ENCODE results near the gene ENTPD6.

- TF ChIP-seq REST (IDR thresholded peaks at IDR 0.05; ENCODE audit: low read depth), result no peak
- TF ChIP-seq RAD21 (IDR thresholded peaks at IDR 0.05; ENCODE audit: low read depth), result peak; percentile 100
- peak; percentile 66 for TF ChIP-seq CEBPB (IDR thresholded peaks at IDR 0.05)
- TF ChIP-seq NFIC (IDR thresholded peaks at IDR 0.05), result peak; percentile 44
- TF ChIP-seq YY1 (IDR thresholded peaks at IDR 0.05; ENCODE audit: low read depth), result 0 out of 2 replicates have a peak, but pooled peaks have one; percentile 22
- TF ChIP-seq ZBTB7A (IDR thresholded peaks at IDR 0.05; ENCODE audit: low read depth), result no peak
Measured at GRCh38 chr20:25178563-25179438, 16.7 kb upstream of the ENTPD6 start.
